GM23338 (cell line): ENCODE data around the gene RABEPK. TPM values are rescaled to one million over a fixed set of nuclear protein-coding genes. Genes with fewer than 3 reads are reported as not detected.
A peak's percentile ranks its signal among the peaks of the same experiment; 100 is the strongest.

Source experiments
- ATAC-seq: fragments of 200-7000 bp; cut with Tn5 transposase; 3 replicates; pipeline ENCODE4 v1.9.1; 2020
- DNase-seq: peaks from one replicate; pipeline ENCODE4 v3.0.0-alpha.2; 2015; ENCODE audit warnings: low spot score
- H2AFZ ChIP-seq: fragments of 200-600 bp; sonication (generic); 2 replicates; pipeline ENCODE4 v1.8.0; 2016; ENCODE audit warnings: antibody characterized with exemption, mild to moderate bottlenecking, moderate library complexity
- H3F3A ChIP-seq: fragments of 200-600 bp; sonication (generic); replicated peaks from 2 replicates; pipeline ENCODE4 v1.8.0; 2017; ENCODE audit warnings: antibody characterized with exemption, mixed run types, low read depth
- H3K27ac ChIP-seq: fragments of 200-600 bp; sonication (generic); 2 replicates; pipeline ENCODE4 v1.6.1; 2016; ENCODE audit warnings: low read depth
- H3K27me3 ChIP-seq: fragments of 200-600 bp; sonication (generic); 2 replicates; pipeline ENCODE4 v1.8.0; 2016; ENCODE audit warnings: mild to moderate bottlenecking, mixed run types, moderate library complexity; ENCODE audit not compliant: insufficient read depth
- H3K36me3 ChIP-seq: fragments of 200-600 bp; sonication (generic); 2 replicates; pipeline ENCODE4 v1.8.0; 2016; ENCODE audit warnings: mild to moderate bottlenecking; ENCODE audit not compliant: insufficient read depth
- H3K4me1 ChIP-seq: fragments of 200-600 bp; sonication (generic); 2 replicates; pipeline ENCODE4 v1.8.0; 2016; ENCODE audit warnings: mild to moderate bottlenecking, moderate library complexity; ENCODE audit not compliant: insufficient read depth
- H3K4me2 ChIP-seq: fragments of 200-600 bp; sonication (generic); 2 replicates; pipeline ENCODE4 v1.7.1; 2017; ENCODE audit warnings: mixed run types
- H3K4me3 ChIP-seq: fragments of 200-600 bp; sonication (generic); 2 replicates; pipeline ENCODE4 v1.6.1; 2016; ENCODE audit warnings: mixed run types
- H3K79me2 ChIP-seq: fragments of 200-600 bp; sonication (generic); replicated peaks from 2 replicates; pipeline ENCODE4 v1.8.0; 2017; ENCODE audit warnings: mild to moderate bottlenecking; ENCODE audit not compliant: insufficient read depth
- H3K9me2 ChIP-seq: fragments of 200-600 bp; sonication (generic); 2 replicates; pipeline ENCODE4 v1.8.0; 2017; ENCODE audit not compliant: insufficient read depth
- H4K20me1 ChIP-seq: fragments of 200-600 bp; sonication (generic); replicated peaks from 2 replicates; pipeline ENCODE4 v1.8.0; 2017; ENCODE audit warnings: mild to moderate bottlenecking; ENCODE audit not compliant: insufficient read depth
- H3K27ac Mint-ChIP-seq: 2 replicates; pipeline ENCODE4 v1.8.0; 2020; ENCODE audit warnings: inconsistent platforms, mild to moderate bottlenecking, moderate library complexity, mixed read lengths
- H3K27me3 Mint-ChIP-seq: 3 replicates; pipeline ENCODE4 v1.8.0; 2022; ENCODE audit warnings: low read depth, mild to moderate bottlenecking, moderate library complexity, mixed read lengths, inconsistent platforms; ENCODE audit not compliant: insufficient read depth, poor library complexity
- H3K36me3 Mint-ChIP-seq: 3 replicates; pipeline ENCODE4 v1.8.0; 2021; ENCODE audit warnings: low read depth, mild to moderate bottlenecking, inconsistent platforms, moderate library complexity, mixed read lengths
- H3K4me1 Mint-ChIP-seq: 3 replicates; pipeline ENCODE4 v1.8.0; 2020; ENCODE audit warnings: mild to moderate bottlenecking, inconsistent platforms, mixed read lengths
- H3K4me3 Mint-ChIP-seq: 3 replicates; pipeline ENCODE4 v1.8.0; 2021; ENCODE audit warnings: moderate library complexity, mild to moderate bottlenecking, inconsistent platforms, mixed read lengths
- H3K9me3 Mint-ChIP-seq: 3 replicates; pipeline ENCODE4 v1.8.0; 2020; ENCODE audit warnings: moderate library complexity, mild to moderate bottlenecking, inconsistent platforms, mixed read lengths
- CREB1 ChIP-seq: fragments of 250-450 bp; sonication (Bioruptor Pico); IDR thresholded peaks from 2 replicates; pipeline ENCODE4 v1.5.0; 2020; ENCODE audit warnings: low read depth, mild to moderate bottlenecking, moderate library complexity
- EZH2 ChIP-seq: fragments of 200-600 bp; sonication (generic); IDR thresholded peaks from one replicate; pipeline ENCODE4 v1.8.0; 2017; ENCODE audit warnings: antibody characterized with exemption, mild to moderate bottlenecking, low read depth; ENCODE audit not compliant: unreplicated experiment
- EZH2phosphoT487 ChIP-seq: fragments of 200-600 bp; sonication (generic); IDR thresholded peaks from one replicate; pipeline ENCODE4 v1.8.1; 2018; ENCODE audit warnings: antibody characterized with exemption; ENCODE audit not compliant: unreplicated experiment
- NANOG ChIP-seq: IDR thresholded peaks from 2 replicates; pipeline ENCODE4 v1.6.1; 2016; ENCODE audit warnings: antibody characterized with exemption, borderline replicate concordance
- POLR2AphosphoS5 ChIP-seq: IDR thresholded peaks from 2 replicates; pipeline ENCODE4 v1.6.1; 2016; ENCODE audit warnings: antibody characterized with exemption, low read depth
- ZNF114 ChIP-seq: fragments of 250-450 bp; sonication (Bioruptor Pico); IDR thresholded peaks from 2 replicates; pipeline ENCODE4 v1.5.0; 2020; ENCODE audit warnings: mild to moderate bottlenecking, moderate library complexity
- ZNF331 ChIP-seq: fragments of 250-450 bp; sonication (Bioruptor Pico); IDR thresholded peaks from 2 replicates; pipeline ENCODE4 v1.5.0; 2020; ENCODE audit warnings: low read depth, mild to moderate bottlenecking, moderate library complexity
- polyA plus RNA-seq: library from polyadenylated mRNA; unstranded; fragments of >200 nt; fragmentation: Nextera tagmentation; extraction: Ambion mirVana; gene quantifications from 2 replicates; pipeline ENCODE4 v1.2.1, GENCODE V29; 2016
- total RNA-seq: library from RNA; depleted of rRNA; stranded (reverse); fragments of >200 nt; shearing (Covaris generic); gene quantifications from 2 replicates; pipeline ENCODE4 v1.2.3, GENCODE V29; 2014
- TF ChIP-seq, protein P1 (sequence below): IDR thresholded peaks from 2 replicates; pipeline ENCODE4 v1.6.1; 2016; ENCODE audit warnings: antibody characterized with exemption
- TF ChIP-seq, protein P2 (sequence below): IDR thresholded peaks from one replicate; pipeline ENCODE4 v1.6.1; 2018; ENCODE audit warnings: antibody characterized with exemption; ENCODE audit not compliant: unreplicated experiment
- TF ChIP-seq, protein P3 (sequence below), 2 experiments: fragments of 200-600 bp in 1 of 2; sonication (generic) in 1 of 2; conservative IDR thresholded peaks; 2 replicates each; pipeline versions ENCODE4 v1.5.1 to v1.6.1; 2016 to 2017; ENCODE audit warnings: antibody characterized with exemption in 2 of 2, low read depth in 2 of 2, mild to moderate bottlenecking in 2 of 2, moderate library complexity in 1 of 2

The RABEPK gene
- total and polyA plus RNA-seq, 2 experiments from 2014 or later = 25.8 to 32.7 TPM

DNA sequence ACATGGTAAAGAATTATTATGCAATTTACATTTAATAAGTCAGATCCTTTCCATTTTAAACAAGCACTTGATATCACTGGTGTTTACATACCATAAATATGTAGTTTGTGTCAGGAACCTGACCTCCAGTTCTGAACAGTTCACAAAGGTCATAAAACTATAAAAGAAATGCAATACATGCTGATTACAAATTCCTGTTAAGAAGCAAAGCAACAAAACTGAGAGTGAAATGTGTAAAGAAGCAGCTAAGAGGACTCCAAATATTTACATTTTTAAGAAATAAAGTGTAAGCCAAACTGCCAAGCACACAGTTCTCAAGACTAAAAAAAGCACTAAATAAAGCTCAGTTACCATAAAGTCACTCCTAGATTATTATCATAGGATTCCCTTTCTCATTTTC is 39.6 kb upstream of the RABEPK start:
- no peak overlapping the region for H2AFZ ChIP-seq
- H3K9me2 ChIP-seq = no peaks in the 10 kb centered on the region
- no peak for DNase-seq
- H3K27me3 Mint-ChIP-seq = no peaks in the 10 kb centered on the region
- no peaks in the 10 kb centered on the region for H3K9me3 Mint-ChIP-seq
- no peaks in the 10 kb centered on the region for H3K36me3 ChIP-seq
- no peaks in the 10 kb centered on the region for H3K4me1 ChIP-seq
- H3K4me1 Mint-ChIP-seq = no peaks in the 10 kb centered on the region
- H4K20me1 ChIP-seq = peaks cover 15% of the 10 kb centered on the region; the same call in 1 of the 2 replicates
- no peak overlapping the region for H3K27ac Mint-ChIP-seq
- H3K27me3 ChIP-seq = no peaks in the 10 kb centered on the region
- no peak overlapping the region for H3K4me3 Mint-ChIP-seq
- TF ChIP-seq CREB1 (CRISPR knock-in tag) (no peak), EZH2phosphoT487 (no peak), NANOG (no peak), ZNF114 (CRISPR knock-in tag) (no peak), EZH2 (no peak)
- TF ChIP-seq, protein P1, sequence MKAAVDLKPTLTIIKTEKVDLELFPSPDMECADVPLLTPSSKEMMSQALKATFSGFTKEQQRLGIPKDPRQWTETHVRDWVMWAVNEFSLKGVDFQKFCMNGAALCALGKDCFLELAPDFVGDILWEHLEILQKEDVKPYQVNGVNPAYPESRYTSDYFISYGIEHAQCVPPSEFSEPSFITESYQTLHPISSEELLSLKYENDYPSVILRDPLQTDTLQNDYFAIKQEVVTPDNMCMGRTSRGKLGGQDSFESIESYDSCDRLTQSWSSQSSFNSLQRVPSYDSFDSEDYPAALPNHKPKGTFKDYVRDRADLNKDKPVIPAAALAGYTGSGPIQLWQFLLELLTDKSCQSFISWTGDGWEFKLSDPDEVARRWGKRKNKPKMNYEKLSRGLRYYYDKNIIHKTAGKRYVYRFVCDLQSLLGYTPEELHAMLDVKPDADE = no peak
- TF ChIP-seq, protein P2, sequence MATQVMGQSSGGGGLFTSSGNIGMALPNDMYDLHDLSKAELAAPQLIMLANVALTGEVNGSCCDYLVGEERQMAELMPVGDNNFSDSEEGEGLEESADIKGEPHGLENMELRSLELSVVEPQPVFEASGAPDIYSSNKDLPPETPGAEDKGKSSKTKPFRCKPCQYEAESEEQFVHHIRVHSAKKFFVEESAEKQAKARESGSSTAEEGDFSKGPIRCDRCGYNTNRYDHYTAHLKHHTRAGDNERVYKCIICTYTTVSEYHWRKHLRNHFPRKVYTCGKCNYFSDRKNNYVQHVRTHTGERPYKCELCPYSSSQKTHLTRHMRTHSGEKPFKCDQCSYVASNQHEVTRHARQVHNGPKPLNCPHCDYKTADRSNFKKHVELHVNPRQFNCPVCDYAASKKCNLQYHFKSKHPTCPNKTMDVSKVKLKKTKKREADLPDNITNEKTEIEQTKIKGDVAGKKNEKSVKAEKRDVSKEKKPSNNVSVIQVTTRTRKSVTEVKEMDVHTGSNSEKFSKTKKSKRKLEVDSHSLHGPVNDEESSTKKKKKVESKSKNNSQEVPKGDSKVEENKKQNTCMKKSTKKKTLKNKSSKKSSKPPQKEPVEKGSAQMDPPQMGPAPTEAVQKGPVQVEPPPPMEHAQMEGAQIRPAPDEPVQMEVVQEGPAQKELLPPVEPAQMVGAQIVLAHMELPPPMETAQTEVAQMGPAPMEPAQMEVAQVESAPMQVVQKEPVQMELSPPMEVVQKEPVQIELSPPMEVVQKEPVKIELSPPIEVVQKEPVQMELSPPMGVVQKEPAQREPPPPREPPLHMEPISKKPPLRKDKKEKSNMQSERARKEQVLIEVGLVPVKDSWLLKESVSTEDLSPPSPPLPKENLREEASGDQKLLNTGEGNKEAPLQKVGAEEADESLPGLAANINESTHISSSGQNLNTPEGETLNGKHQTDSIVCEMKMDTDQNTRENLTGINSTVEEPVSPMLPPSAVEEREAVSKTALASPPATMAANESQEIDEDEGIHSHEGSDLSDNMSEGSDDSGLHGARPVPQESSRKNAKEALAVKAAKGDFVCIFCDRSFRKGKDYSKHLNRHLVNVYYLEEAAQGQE = no peak
- H3K4me2 ChIP-seq = no peak overlapping the region
- no peak overlapping the region for H3K4me3 ChIP-seq
- ATAC-seq = no peak
- H3K27ac ChIP-seq = peak overlapping the region; percentile 33; the same call in 1 of the 2 replicates
- H3K36me3 Mint-ChIP-seq = peaks cover 9% of the 10 kb centered on the region; the same call in 2 of the 3 replicates
- peaks cover 30% of the 10 kb centered on the region; the same call in 1 of the 2 replicates for H3K79me2 ChIP-seq
- no peaks in the 10 kb centered on the region for H3F3A ChIP-seq

DNA sequence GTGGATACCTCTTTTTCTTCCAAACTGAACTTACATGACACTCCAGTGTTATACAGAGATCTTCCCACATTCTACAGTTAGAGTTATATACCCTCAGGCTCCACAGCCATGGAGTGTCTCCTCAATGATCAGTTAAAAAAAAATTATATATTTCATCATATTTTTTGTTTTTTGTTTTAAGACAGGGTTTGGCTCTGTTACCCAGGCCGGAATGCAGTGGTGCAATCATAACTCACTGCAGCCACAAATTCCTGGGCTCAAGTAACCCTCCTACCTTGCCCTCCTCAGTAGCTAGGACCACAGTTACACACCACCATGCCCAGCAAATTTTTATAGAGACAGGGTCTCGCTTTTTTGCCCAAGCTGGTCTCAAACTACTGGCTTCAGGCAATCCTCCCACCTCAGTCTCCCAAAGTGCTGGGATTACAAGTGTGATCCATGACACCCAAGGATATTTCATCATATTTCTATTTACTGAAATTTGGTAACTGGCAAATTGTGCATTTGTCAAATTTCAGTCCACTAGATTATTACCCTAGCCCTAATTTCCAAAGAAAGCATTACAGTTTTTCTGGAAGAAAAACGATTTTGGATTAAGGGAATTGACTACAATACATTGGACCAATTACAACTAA is 38.9 kb upstream of the RABEPK start:
- no peaks in the 10 kb centered on the region for H3K27me3 Mint-ChIP-seq
- Histone ChIP-seq H3K36me3 (no peaks in the 10 kb centered on the region), H3K27ac (0 out of 2 replicates have a peak overlapping the region, but pooled peaks have one; percentile 33), H3K4me3 (no peak overlapping the region), H3K9me2 (no peaks in the 10 kb centered on the region), H3K79me2 (peaks cover 30% of the 10 kb centered on the region; the same call in 1 of the 2 replicates), H3F3A (no peaks in the 10 kb centered on the region), H3K4me2 (no peak overlapping the region), H3K27me3 (no peaks in the 10 kb centered on the region), H3K4me1 (no peaks in the 10 kb centered on the region), H2AFZ (no peak overlapping the region), H4K20me1 (peaks cover 15% of the 10 kb centered on the region; the same call in 1 of the 2 replicates)
- H3K4me3 Mint-ChIP-seq = no peak overlapping the region
- ATAC-seq (no peak), DNase-seq (no peak)
- H3K27ac Mint-ChIP-seq = no peak overlapping the region
- no peaks in the 10 kb centered on the region for H3K9me3 Mint-ChIP-seq
- no peaks in the 10 kb centered on the region for H3K4me1 Mint-ChIP-seq
- H3K36me3 Mint-ChIP-seq = peaks cover 9% of the 10 kb centered on the region; the same call in 2 of the 3 replicates
- TF ChIP-seq EZH2phosphoT487 (no peak), ZNF331 (CRISPR knock-in tag) (no peak), POLR2AphosphoS5 (no peak), CREB1 (CRISPR knock-in tag) (no peak)
- TF ChIP-seq, protein P3, sequence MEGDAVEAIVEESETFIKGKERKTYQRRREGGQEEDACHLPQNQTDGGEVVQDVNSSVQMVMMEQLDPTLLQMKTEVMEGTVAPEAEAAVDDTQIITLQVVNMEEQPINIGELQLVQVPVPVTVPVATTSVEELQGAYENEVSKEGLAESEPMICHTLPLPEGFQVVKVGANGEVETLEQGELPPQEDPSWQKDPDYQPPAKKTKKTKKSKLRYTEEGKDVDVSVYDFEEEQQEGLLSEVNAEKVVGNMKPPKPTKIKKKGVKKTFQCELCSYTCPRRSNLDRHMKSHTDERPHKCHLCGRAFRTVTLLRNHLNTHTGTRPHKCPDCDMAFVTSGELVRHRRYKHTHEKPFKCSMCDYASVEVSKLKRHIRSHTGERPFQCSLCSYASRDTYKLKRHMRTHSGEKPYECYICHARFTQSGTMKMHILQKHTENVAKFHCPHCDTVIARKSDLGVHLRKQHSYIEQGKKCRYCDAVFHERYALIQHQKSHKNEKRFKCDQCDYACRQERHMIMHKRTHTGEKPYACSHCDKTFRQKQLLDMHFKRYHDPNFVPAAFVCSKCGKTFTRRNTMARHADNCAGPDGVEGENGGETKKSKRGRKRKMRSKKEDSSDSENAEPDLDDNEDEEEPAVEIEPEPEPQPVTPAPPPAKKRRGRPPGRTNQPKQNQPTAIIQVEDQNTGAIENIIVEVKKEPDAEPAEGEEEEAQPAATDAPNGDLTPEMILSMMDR (conservative IDR thresholded peaks at IDR 0.05; ENCODE audit: low read depth in 2 of 2) = no peak
